DMS 273 (cell line): Measurements from ENCODE around the gene BRINP1.
"Not testable (repeated sequence)": the region's sequence is repeated elsewhere in the genome, so short reads cannot be mapped to it uniquely, and the experiment has no call there.

Source experiments
- DNase-seq: peaks from one replicate; lab custom pipeline; 2025; ENCODE audit not compliant: unreplicated experiment; lab: John Stamatoyannopoulos, UW

Gene BRINP1

DNA sequence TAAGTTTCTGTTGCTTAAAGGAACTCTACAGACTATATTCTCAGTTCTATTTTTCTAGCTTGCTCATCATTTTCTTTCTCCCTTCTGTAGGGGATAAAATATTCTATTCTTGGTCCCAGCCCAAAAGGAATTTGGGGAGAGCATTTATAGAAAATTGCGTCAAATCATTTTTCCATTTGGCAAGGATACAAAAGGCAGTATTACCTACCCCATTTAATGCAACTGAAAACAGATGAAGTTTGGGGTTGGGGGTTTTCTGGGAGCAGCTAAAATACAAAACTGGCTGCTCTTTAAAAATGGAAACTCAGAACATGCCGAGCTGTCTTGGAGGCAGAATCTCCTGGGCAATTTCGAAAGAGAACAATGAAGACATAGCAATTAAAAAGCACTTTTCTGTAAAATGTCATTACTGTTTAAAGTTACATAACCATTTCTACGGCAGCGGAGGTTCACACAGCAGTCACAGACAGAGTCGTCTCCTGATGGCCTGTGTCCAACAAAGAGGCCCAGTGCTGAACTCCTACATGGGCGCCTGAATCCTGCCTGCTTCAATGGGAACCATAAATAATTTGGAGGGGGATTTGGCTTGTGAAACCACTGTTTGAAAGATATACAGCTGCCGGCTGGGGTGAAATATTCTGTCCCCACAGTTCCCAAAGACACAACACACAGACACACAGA is 152.4 kb downstream of the BRINP1 start:
- DNase-seq, result no peak

DNA sequence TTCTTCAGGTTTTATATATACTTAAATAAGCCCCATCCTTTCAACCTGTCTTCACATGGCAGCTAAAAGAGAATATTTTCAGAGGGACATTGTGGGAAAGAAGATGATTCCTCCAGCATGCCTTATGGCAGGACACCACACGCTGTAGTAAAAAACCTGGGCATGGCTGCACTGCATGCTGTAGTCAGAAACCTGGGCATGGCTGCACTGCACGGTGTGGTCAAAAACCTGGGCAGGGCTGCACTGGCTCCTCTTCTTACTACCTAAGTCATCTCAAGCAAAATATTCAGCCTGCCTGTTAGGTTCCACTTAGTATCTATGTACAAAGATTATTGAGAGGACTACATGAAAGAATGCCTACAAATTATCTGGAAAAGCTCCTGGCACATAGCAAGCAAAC is 153.6 kb downstream of the BRINP1 start:
- no peak for DNase-seq

DNA sequence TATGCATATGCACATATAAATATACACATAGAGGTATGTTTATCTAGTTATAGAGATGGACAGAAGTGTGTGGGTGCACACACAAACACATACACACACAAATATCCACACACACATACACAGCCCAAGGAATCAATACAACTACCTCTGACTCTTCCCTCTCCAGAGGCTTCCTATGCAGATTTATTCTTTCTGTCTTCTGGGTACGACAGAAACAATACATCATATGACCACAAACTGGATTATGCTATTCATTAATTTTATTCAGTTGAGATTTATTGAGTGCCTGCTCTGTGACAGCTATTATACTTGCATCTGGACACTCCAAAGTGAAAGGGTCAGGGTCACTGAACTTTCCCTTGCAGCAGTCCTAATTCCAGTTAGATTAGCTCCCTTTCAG is 155.8 kb downstream of the BRINP1 start:
- no peak for DNase-seq

DNA sequence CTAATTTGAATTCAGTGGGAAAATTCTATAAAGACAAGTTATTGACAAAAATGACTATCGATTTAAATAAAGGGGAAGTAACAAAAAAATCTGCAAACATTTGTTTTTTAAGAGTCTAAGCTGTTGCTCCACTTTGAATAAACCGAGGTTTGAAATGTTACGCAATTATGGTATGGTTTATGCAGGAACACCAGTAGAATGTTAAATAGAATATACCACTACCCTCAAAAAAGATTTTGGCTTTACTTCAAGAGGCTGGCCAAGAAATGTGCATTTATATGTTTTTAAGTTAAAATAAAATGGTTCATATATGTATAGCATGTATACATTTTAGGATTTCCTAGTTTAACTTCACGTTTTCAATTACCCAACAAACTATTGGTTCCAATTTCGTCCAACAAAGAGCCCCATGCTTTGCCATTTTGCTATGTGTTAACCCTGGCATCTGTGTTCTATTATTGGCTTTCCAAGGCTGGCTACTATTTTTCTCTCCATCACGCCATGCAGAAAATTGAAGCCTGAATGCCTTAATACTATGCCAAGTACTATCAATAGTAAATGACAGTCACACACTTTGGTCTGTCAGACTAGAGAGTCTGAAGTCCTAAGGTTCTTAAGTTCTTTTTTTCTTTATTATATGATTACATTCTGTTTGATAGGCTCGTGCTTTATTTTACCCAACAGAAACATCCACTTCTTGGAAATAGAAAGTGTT is 171.2 kb downstream of the BRINP1 start:
- no peak for DNase-seq

- DNase-seq, result peak; percentile 4
Observed at GRCh38 chr9:119195521-119195920, 173.7 kb downstream of the BRINP1 start.

- DNase-seq, result no peak
Observed at GRCh38 chr9:119185298-119185697, 183.9 kb downstream of the BRINP1 start.

GRCh38 chr9:119184265-119184936 is 184.8 kb downstream of the BRINP1 start:
- DNase-seq, result no peak

DNA sequence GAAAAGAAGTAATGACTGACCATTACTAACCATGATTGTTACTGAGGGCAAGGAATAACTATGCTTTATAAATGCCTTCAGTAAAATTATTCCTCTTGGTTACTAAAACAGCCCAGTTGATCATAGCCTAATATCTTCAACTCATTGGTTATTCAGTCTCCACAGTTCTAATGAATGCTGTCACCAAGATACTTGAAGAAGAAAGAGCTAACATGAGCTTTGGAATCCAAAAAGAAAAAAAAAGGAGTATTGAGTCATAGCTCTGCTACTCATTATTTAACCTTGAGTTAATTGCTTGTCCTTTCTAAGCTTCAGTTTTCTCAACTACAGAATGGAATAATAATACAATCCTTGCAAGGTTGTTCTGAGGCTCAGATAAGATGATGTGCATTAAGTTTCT is 187.7 kb downstream of the BRINP1 start:
- DNase-seq, result no peak

DNA sequence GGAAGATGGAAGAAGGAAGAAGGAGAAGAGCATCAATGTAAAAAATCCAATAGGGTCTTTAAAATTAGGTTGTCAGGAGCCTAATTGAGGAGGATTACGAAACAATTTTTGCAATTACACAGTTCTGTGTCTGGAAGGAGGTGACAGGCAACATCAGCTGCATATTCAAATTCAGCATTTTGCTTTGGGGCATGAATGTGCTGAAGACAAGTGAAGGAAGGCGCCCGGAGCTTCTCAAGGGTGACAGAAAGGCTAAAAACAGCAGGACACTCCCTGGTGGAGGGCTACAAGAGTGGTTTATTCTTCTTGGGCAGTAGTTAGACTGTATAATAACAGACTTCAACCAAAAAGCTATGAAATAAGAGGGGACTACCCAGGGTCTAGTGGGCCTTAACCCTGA is 188.3 kb downstream of the BRINP1 start:
- DNase-seq, result no peak

GRCh38 chr9:119179701-119180100 is 189.5 kb downstream of the BRINP1 start:
- DNase-seq, result no peak

DNA sequence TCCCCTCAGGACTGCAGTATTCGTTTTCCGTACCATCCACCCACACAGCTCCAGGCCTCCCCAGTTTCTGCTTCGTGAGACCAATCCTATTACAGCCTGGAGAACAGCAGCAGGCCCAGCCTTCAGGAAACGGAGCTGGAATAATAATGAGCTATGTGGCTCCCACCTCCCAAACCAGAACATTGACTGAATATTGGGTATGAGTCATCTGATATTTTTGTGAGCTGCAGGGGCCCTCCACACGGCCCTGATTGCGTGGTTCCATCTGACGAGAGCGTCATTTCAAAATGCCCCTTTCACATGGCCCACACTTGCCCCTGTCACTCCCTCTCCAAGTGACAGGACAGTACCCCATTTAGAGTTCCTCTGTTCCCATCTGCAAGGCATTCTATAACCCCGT is 192.0 kb downstream of the BRINP1 start:
- DNase-seq, result no peak

- peak; percentile 5 for DNase-seq
Observed at GRCh38 chr9:119175581-119175980, 193.7 kb downstream of the BRINP1 start.

GRCh38 chr9:119169222-119169621 is 200.0 kb downstream of the BRINP1 start:
- not testable (repeated sequence) for DNase-seq

DNA sequence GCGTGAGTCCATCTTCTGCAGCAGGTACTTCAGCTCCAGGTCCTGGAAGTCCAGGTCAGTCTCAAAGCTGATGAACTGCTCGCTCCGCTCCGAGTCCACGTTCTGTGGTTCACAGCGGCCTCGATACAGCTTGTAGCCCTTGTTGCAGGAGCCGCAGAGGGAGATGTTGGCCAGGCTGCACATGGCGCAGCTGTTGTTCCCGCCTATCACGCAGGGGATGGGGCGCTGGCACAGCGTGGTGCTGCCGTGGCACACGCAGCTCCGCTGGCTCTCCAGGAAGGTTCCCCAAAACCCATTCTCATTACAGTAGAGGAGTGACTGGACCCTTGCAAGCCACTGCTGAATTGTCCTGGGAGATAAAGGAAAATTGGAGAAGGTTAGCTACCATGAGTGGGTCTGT is 201.4 kb downstream of the BRINP1 start:
- no peak for DNase-seq

DNA sequence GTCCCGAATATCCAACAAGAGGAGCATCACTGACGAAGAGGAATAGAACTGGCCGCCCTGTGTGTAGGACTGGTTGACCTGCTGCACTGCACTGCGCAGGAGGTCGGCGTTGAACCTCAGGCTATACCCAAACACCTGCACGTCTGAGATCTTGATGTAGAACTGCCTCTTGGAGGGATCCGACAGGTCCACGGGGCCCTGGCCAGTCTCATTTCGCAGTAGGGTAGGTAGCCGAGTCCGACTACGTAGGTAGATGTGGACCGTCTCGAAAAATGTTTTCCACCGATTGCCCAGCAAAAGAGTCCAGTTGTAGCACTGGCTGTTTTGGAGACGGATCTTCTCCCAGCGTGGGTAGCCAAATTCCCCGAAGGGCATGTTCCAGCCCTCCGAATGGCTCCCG is 202.0 kb downstream of the BRINP1 start:
- DNase-seq, result no peak

DNA sequence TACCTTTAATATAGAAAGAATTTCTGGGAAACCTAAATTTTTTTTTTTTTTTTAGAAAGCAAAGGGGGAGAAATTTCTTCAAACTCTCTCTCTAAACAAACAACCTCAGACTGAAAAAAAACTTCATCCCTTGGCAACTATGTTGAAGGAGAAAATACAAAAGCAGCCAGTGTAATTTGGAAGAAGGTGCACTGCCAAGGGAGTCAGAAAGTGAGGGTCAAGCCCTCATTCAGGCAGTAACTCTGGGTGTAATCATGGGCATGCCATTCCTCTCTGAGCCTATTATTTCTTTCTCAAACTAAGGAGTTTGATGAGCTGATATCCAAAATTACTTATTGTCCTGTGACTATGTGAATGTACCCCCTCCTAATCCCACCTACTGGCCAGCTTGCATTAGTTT is 203.1 kb downstream of the BRINP1 start:
- DNase-seq, result no peak

DNA sequence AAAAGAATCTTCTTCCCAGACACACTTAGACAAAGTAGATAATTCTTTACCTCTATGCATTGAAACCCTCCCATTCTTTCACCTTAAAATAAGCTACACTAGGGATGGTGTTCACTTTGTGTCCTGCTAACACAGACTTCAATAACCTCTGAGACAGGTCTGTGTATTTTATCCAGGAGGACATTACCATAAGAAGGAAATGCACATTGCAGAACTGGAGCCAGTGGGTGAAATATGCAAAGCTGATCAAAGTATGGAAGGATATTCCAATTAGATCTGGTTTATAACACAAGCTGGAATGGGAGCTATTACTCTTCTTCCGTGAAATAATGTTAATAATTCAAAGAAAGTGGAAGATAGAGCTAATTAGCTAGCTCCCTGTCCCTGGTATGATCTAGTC is 204.1 kb downstream of the BRINP1 start:
- DNase-seq, result no peak

- no peak for DNase-seq
Observed at GRCh38 chr9:119164716-119165115, 204.5 kb downstream of the BRINP1 start.

DNA sequence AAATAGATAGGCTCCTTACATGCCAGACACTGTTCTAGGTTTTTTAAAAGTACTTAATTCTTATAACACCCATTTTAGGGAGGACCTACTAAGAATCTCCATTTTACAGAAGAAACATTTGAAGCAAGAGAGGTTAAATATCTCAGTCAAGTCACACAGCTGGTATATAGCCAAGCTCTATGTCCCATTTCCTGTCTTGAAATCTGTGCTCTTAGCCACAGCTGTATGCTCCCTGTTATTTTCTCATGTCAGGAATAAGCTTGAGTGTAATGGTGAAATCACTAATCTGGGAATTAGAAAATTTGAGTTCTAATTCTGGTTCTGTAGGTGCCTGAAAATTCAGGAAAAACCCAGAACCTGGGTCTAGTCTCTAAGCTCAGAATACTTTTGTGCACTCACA is 208.7 kb downstream of the BRINP1 start:
- no peak for DNase-seq

GRCh38 chr9:119159386-119159785 is 209.8 kb downstream of the BRINP1 start:
- no peak for DNase-seq

DNA sequence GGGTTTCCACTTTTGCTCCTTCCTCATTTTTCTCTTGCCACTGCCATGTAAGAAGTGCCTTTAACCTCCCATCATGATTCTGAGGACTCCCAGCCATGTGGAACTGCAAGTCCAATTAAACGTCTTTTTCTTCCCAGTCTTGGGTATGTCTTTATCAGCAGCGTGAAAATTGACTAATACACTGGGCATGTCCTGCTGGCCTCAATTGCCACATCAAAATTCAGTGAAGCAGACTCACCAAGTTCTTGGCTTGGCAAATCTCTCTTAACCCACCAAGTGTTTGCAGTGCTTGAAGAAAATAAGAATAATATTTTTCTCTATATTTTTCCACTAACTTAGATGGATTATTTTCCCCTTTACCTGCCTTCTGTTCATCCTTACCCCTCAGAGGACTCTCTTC is 212.0 kb downstream of the BRINP1 start:
- no peak for DNase-seq

- no peak for DNase-seq
Observed at GRCh38 chr9:119156354-119156753, 212.9 kb downstream of the BRINP1 start.
